ENCODE results near the gene AACS. TPM values are rescaled to one million over a fixed set of nuclear protein-coding genes. Genes with fewer than 3 reads are reported as not detected.

AACS gene
- total and polyA plus RNA-seq, 2 of the 13 experiments (the other 11 are each of a cell fraction or from before 2014, with no cell fraction given) = 23.3 to 28.8 TPM

GRCh38 chr12:125050868-125051267, 14.4 kb upstream of the AACS start:
- ATAC-seq (no peak), DNase-seq (ENCODE audit: low spot score) (no peak), FAIRE-seq (no peak)
- Histone ChIP-seq H2AFZ (ENCODE audit: low read length) (no peak overlapping the region), H3K4me1 (ENCODE audit: insufficient read depth, low read length) (peaks cover 6% of the 10 kb centered on the region; the same call in 1 of the 2 replicates), H3K27me3 (ENCODE audit: control insufficient read depth in 1 of 2, insufficient read depth in 2 of 2, low read length in 2 of 2) (no peaks in the 10 kb centered on the region), H3K4me2 (ENCODE audit: low read depth, low read length) (no peak overlapping the region), H3K9ac (ENCODE audit: insufficient read depth, low read depth, low read length) (no peak overlapping the region), H3K36me3 (replicated peaks in 1 of 2; ENCODE audit: control insufficient read depth in 1 of 2, insufficient read depth in 2 of 2, low read length in 2 of 2) (no peaks in the 10 kb centered on the region), H3K27ac (ENCODE audit: extremely low read length, insufficient read depth, low read length) (no peak overlapping the region), H4K20me1 (ENCODE audit: insufficient read depth, low read length) (no peaks in the 10 kb centered on the region), H3K4me3 (replicated peaks in 1 of 3; ENCODE audit: insufficient read depth in 1 of 3, low read depth in 2 of 3, low read length in 3 of 3) (no peak overlapping the region), H3K79me2 (ENCODE audit: insufficient read depth, low read length) (no peaks in the 10 kb centered on the region), H3K9me3 (ENCODE audit: low read length) (no peaks in the 10 kb centered on the region)
- in situ Hi-C loops (cut with HindIII; ENCODE audit: extremely low pct_ligation_motif_present, low pct_unique_long_range_greater_than_20kb) (no loop called here), intact Hi-C loops (cut with micrococcal nuclease; ENCODE audit: unreplicated experiment) (no loop called here)
- WGBS (ENCODE audit: low lambda C conversion rate) = 56% methylated on average over 3 of the region's 3 CpGs
- no TSS peak for BruUV-seq (replicated peaks)
- ChIA-PET POLR2A (no interaction called here), CTCF (ENCODE audit: low intra/inter-chr PET ratio, low total read pairs) (no interaction called here)
- TF ChIP-seq MXD4 (CRISPR knock-in tag; IDR thresholded peaks at IDR 0.05) = no peak
- no peak for TF ChIP-seq SP2 (CRISPR knock-in tag; IDR thresholded peaks at IDR 0.05)
- TF ChIP-seq PBX3 (CRISPR knock-in tag; IDR thresholded peaks at IDR 0.05; ENCODE audit: borderline replicate concordance) = no peak
- no peak for TF ChIP-seq ZNF326 (CRISPR knock-in tag; IDR thresholded peaks at IDR 0.05; ENCODE audit: borderline replicate concordance)

GRCh38 chr12:125053821-125054220, 11.4 kb upstream of the AACS start:
- H3K79me2 ChIP-seq (ENCODE audit: insufficient read depth, low read length) = no peaks in the 10 kb centered on the region
- WGBS (ENCODE audit: low lambda C conversion rate) = 63% methylated on average over 8 of the region's 8 CpGs
- no peaks in the 10 kb centered on the region for H3K9me3 ChIP-seq (ENCODE audit: low read length)
- no peak overlapping the region for H3K27ac ChIP-seq (ENCODE audit: extremely low read length, insufficient read depth, low read length)
- H2AFZ ChIP-seq (ENCODE audit: low read length) = no peak overlapping the region
- no peak overlapping the region for H3K9ac ChIP-seq (ENCODE audit: insufficient read depth, low read depth, low read length)
- H3K27me3 ChIP-seq (ENCODE audit: control insufficient read depth in 1 of 2, insufficient read depth in 2 of 2, low read length in 2 of 2) = no peaks in the 10 kb centered on the region
- TF ChIP-seq ARHGAP35 (CRISPR knock-in tag; IDR thresholded peaks at IDR 0.05; ENCODE audit: borderline replicate concordance) (no peak), ZMYM4 (CRISPR knock-in tag; IDR thresholded peaks at IDR 0.05) (no peak), TP53 (CRISPR knock-in tag; conservative IDR thresholded peaks at IDR 0.05) (no peak), TCF12 (IDR thresholded peaks at IDR 0.05) (no peak), TCF12 (CRISPR knock-in tag; IDR thresholded peaks at IDR 0.05) (no peak), NR2F6 (IDR thresholded peaks at IDR 0.05) (no peak), NR2F6 (CRISPR knock-in tag; IDR thresholded peaks at IDR 0.05) (no peak), ZNF503 (CRISPR knock-in tag; IDR thresholded peaks at IDR 0.05) (no peak), GABPB1 (CRISPR knock-in tag; IDR thresholded peaks at IDR 0.05) (no peak), KLF16 (CRISPR knock-in tag; IDR thresholded peaks at IDR 0.05) (no peak), RBFOX2 (IDR thresholded peaks at IDR 0.05; ENCODE audit: low read depth, low read length) (no peak), SSRP1 (CRISPR knock-in tag; IDR thresholded peaks at IDR 0.05) (no peak)
- FAIRE-seq (no peak), ATAC-seq (no peak), DNase-seq (ENCODE audit: low spot score) (no peak)
- POLR2A ChIA-PET = interaction anchor here (1.2 kb wide), 1 partner anchor 11 kb away, joined by 3 read pairs; no protein-coding TSS in a partner anchor
- no peak overlapping the region for H3K4me2 ChIP-seq (ENCODE audit: low read depth, low read length)
- H4K20me1 ChIP-seq (ENCODE audit: insufficient read depth, low read length) = no peaks in the 10 kb centered on the region
- BruUV-seq (replicated peaks) = no TSS peak
- no peak overlapping the region for H3K4me3 ChIP-seq (replicated peaks in 1 of 3; ENCODE audit: insufficient read depth in 1 of 3, low read depth in 2 of 3, low read length in 3 of 3)
- CTCF ChIA-PET (ENCODE audit: low intra/inter-chr PET ratio, low total read pairs) = no interaction called here
- intact Hi-C loops (cut with micrococcal nuclease; ENCODE audit: unreplicated experiment) = no loop called here
- no peaks in the 10 kb centered on the region for H3K36me3 ChIP-seq (replicated peaks in 1 of 2; ENCODE audit: control insufficient read depth in 1 of 2, insufficient read depth in 2 of 2, low read length in 2 of 2)
- H3K4me1 ChIP-seq (ENCODE audit: insufficient read depth, low read length) = peaks cover 13% of the 10 kb centered on the region; the same call in 1 of the 2 replicates
- in situ Hi-C loops (cut with HindIII; ENCODE audit: extremely low pct_ligation_motif_present, low pct_unique_long_range_greater_than_20kb) = no loop called here
